ENCODE results near the gene CDH26.

DNA sequence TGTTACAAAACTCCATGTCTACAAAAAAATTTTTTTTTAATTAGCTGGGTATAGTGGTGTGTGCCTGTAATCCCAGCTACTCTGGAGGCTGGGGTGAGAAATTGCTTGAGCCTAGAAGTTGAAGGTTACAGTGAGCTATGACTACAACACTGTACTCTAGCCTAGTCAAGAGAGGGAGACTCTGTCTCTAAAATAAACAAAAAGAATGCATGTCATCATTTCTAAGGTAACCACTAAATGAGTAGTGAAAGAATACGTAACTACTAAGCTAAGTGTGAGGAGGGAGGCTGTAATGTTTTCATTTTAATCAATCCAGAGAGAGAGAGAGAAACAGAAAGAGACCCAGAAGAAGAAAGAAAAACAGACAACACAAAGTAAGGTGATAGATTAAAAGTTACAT, 34.7 kb upstream of the CDH26 start:
- TF ChIP-seq, protein P1, sequence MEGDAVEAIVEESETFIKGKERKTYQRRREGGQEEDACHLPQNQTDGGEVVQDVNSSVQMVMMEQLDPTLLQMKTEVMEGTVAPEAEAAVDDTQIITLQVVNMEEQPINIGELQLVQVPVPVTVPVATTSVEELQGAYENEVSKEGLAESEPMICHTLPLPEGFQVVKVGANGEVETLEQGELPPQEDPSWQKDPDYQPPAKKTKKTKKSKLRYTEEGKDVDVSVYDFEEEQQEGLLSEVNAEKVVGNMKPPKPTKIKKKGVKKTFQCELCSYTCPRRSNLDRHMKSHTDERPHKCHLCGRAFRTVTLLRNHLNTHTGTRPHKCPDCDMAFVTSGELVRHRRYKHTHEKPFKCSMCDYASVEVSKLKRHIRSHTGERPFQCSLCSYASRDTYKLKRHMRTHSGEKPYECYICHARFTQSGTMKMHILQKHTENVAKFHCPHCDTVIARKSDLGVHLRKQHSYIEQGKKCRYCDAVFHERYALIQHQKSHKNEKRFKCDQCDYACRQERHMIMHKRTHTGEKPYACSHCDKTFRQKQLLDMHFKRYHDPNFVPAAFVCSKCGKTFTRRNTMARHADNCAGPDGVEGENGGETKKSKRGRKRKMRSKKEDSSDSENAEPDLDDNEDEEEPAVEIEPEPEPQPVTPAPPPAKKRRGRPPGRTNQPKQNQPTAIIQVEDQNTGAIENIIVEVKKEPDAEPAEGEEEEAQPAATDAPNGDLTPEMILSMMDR (IDR thresholded peaks at IDR 0.05): no peak
- TF ChIP-seq CREB1 (CRISPR knock-in tag; IDR thresholded peaks at IDR 0.05) (no peak), IRF2 (CRISPR knock-in tag; IDR thresholded peaks at IDR 0.05; ENCODE audit: borderline replicate concordance, low read depth) (no peak), MYBL2 (CRISPR knock-in tag; IDR thresholded peaks at IDR 0.05) (no peak), ZNF232 (CRISPR knock-in tag; IDR thresholded peaks at IDR 0.05) (no peak), TCF7 (CRISPR knock-in tag; IDR thresholded peaks at IDR 0.05; ENCODE audit: low read depth) (no peak)
- TF ChIP-seq, protein P2, sequence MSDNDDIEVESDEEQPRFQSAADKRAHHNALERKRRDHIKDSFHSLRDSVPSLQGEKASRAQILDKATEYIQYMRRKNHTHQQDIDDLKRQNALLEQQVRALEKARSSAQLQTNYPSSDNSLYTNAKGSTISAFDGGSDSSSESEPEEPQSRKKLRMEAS (CRISPR knock-in tag; IDR thresholded peaks at IDR 0.05): no peak

All from WTC11 (cell line).